GM12801 (cell line): ENCODE measurements around the gene EML6.

Experiments used
- TF ChIP-seq, protein P1 (sequence below): IDR thresholded peaks from one replicate; pipeline ENCODE4 v1.5.1; 2011; ENCODE audit warnings: control low read depth; ENCODE audit not compliant: insufficient read length; ENCODE audit errors: extremely low read depth

The EML6 gene

DNA sequence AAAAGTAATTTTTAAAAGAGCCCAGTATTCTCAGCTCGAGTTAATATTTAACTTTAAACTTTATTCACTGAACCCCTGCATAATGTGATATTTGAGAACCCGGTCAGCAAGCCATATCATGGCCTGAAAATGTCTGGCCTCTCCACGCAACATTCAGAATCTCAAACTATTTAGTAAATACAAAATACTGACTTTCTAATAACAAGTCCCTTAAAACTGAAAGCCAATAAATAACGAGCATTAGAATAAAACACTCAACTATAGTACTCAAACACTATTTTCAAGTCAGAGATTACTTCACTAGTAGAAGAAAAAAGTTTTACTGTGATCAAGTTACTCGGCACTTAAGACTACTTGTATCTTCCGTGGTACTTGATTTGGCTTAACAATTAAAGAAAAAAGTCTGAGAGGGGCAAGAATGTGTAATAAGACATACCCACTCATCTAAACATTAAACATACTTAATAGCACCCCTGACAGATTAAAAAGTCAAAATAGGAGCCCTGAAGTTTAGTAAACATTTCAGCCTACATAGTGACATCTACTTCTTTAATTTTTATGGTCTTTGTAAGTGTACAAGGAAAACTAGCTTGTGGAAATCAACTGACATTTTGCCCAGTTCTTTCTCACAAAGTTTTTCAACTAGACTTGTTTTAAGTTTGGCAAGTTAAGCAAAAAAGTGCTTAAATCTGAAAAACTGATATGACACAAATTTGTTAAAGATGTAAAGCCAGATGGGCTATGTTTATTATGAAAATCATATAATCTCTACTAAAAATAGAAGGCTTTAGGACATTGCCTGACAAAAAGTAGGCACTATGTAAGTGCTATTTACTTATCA, 288.6 kb downstream of the EML6 start:
- TF ChIP-seq, protein P1, sequence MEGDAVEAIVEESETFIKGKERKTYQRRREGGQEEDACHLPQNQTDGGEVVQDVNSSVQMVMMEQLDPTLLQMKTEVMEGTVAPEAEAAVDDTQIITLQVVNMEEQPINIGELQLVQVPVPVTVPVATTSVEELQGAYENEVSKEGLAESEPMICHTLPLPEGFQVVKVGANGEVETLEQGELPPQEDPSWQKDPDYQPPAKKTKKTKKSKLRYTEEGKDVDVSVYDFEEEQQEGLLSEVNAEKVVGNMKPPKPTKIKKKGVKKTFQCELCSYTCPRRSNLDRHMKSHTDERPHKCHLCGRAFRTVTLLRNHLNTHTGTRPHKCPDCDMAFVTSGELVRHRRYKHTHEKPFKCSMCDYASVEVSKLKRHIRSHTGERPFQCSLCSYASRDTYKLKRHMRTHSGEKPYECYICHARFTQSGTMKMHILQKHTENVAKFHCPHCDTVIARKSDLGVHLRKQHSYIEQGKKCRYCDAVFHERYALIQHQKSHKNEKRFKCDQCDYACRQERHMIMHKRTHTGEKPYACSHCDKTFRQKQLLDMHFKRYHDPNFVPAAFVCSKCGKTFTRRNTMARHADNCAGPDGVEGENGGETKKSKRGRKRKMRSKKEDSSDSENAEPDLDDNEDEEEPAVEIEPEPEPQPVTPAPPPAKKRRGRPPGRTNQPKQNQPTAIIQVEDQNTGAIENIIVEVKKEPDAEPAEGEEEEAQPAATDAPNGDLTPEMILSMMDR = no peak

GRCh38 chr2:55012672-55013484, 289.4 kb downstream of the EML6 start:
- TF ChIP-seq, protein P1 = no peak

DNA sequence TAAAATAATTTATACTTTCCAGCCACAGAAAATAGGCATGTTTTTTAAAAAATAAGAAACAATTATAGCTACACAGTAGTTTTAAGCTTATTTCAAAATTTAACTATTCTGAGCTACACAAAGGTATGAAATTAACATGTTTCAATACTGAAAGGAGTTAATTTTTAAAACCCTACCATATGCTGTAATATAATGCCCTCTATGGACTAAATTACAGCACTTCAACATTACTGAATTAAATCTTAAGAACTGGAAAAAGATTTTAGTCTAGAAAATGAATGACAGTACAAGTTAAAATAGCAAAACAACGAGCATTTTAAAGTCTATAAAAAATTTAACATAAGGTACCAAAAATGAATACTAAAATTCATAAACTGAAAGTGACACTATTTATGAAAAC, 290.5 kb downstream of the EML6 start:
- TF ChIP-seq, protein P1 = no peak

GRCh38 chr2:55014962-55015939, 291.8 kb downstream of the EML6 start:
- TF ChIP-seq, protein P1 = no peak

- TF ChIP-seq, protein P1 = no peak
Observed at GRCh38 chr2:55017428-55017827, 294.0 kb downstream of the EML6 start.

DNA sequence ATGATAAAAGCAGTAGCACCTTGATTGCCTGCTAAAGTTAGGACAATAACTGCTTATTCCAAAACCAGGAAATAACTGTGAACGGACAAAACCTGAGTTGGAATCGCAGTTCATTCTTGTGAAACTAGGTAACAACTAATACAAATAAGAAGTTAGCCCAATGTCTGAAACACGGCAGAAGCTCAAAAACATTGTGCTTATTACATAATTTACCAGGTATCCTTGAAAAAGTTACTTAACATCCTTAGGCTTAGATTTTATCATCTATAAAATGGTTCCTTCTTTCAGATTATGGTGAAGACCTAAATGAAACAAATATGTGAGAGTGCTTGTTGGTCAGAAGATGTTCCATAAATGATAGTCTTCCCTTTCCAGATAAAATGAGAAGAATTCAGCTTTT, 294.4 kb downstream of the EML6 start:
- TF ChIP-seq, protein P1 = no peak
